ENCODE results near the gene ULK4. TPM values are rescaled to one million over a fixed set of nuclear protein-coding genes. Genes with fewer than 3 reads are reported as not detected.
"Not testable (repeated sequence)": the region's sequence is repeated elsewhere in the genome, so short reads cannot be mapped to it uniquely, and the experiment has no call there.

The ULK4 gene
- total RNA-seq, 4 donors from 2014 or later = 8.4 to 43.8 (median 20.8) TPM

DNA sequence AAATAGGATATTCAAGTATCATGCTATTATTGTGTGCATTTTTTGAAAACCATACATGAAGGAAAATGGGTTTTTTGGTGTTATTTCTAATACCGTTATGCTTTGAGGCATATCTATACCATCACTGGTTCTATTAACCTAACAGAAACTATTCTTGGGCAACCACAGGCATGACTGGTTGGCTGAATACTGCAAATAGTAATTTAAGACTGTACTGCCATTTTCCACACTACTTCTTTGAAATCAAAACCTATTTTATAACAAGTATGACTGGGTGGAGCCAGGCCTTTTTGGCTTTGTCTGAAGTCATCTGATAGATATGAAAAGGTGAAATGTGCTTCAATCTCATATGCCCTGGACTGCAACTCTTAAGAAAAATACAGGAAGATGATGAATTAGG, 115.1 kb downstream of the ULK4 start:
- no peak for DNase-seq
- H3K36me3 ChIP-seq = no peaks in the 10 kb centered on the region
- H3K9me3 ChIP-seq = no peaks in the 10 kb centered on the region
- H3K4me1 ChIP-seq = no peaks in the 10 kb centered on the region
- TF ChIP-seq, protein P1, sequence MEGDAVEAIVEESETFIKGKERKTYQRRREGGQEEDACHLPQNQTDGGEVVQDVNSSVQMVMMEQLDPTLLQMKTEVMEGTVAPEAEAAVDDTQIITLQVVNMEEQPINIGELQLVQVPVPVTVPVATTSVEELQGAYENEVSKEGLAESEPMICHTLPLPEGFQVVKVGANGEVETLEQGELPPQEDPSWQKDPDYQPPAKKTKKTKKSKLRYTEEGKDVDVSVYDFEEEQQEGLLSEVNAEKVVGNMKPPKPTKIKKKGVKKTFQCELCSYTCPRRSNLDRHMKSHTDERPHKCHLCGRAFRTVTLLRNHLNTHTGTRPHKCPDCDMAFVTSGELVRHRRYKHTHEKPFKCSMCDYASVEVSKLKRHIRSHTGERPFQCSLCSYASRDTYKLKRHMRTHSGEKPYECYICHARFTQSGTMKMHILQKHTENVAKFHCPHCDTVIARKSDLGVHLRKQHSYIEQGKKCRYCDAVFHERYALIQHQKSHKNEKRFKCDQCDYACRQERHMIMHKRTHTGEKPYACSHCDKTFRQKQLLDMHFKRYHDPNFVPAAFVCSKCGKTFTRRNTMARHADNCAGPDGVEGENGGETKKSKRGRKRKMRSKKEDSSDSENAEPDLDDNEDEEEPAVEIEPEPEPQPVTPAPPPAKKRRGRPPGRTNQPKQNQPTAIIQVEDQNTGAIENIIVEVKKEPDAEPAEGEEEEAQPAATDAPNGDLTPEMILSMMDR (IDR thresholded peaks at IDR 0.05) = no peak
- TF ChIP-seq POLR2A (IDR thresholded peaks at IDR 0.05) = no peak
- H3K27me3 ChIP-seq = no peaks in the 10 kb centered on the region
- no peak overlapping the region for H3K4me3 ChIP-seq
- no peak overlapping the region for H3K27ac ChIP-seq

DNA sequence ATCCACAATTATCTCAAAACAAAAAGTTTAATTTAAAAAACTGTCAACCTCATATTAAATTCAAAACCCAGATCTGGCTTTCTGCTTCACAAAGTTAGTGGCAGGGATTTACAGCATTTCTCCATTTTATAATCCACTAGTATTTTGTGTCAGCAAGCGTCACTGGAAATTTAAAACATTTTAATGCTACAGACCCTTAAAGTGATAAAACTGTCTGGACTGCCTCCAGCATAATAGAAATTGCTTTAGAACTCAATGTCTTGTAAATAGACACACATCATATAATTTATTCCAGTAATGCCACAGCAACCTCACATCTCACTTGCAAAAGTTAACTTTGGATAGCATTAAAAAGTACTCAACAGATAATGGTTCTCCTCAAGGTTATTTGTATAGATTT, 116.1 kb downstream of the ULK4 start:
- TF ChIP-seq, protein P1 (IDR thresholded peaks at IDR 0.05) = no peak
- no peak for TF ChIP-seq POLR2A (IDR thresholded peaks at IDR 0.05)

DNA sequence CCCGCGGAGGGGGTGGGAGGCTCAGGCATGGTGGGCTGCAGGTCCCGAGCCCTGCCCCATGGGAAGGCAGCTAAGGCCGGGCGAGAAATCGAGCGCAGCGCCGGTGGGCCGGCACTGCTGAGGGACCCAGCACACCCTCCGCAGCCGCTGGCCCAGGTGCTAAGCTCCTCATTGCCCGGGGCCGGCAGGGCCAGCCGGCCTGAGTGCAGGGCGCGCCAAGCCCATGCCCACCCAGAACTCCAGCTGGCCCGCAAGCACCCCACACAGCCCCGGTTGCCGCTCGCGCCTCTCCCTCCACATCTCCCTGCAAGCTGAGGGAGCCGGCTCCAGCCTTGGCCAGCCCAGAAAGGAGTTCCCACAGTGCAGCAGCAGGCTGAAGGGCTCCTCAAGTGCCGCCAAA, 117.6 kb downstream of the ULK4 start:
- not testable (repeated sequence) for H3K36me3 ChIP-seq, H3K4me1 ChIP-seq, H3K27me3 ChIP-seq, DNase-seq, H3K27ac ChIP-seq, H3K9me3 ChIP-seq, H3K4me3 ChIP-seq

More for the DNA sequence above, 116.1 kb downstream of the ULK4 start:
- Histone ChIP-seq H3K4me1 (no peaks in the 10 kb centered on the region), H3K9me3 (peaks cover 0 to 4% (median 0%) of the 10 kb centered on the region in 4 donors), H3K36me3 (no peaks in the 10 kb centered on the region), H3K27me3 (no peaks in the 10 kb centered on the region), H3K27ac (no peak overlapping the region), H3K4me3 (no peak overlapping the region)
- no peak for DNase-seq

DNA sequence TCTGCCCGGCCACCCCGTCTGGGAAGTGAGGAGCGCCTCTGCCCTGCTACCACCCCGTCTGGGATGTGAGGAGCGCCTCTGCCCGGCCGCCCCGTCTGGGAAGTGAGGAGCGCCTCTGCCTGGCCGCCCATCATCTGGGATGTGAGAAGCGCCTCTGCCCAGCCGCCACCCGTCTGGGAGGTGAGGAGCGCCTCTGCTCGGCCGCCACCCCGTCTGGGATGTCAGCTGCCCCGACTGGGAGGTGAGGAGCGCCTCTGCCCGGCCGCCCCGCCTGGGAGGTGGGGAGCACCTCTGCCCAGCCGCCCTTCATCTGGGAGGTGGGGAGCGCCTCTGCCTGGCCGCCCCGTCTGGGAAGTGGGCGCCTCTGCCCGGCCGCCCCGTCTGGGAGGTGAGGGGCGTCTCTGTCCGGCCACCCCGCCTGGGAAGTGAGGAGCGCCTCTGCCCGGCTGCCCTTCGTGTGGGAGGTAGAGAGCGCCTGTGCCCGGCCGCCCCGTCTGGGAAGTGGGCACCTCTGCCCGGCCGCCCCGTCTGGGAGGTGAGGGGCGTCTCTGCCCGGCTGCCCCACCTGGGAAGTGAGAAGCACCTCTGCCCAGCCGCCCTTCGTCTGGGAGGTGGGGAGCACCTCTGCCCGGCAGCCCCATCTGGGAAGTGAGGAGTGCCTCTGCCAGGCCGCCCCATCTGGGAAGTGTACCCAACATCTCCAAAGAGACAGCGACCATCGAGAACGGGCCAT, 120.8 kb downstream of the ULK4 start:
- H3K36me3 ChIP-seq, H3K9me3 ChIP-seq, DNase-seq, H3K4me1 ChIP-seq, H3K4me3 ChIP-seq, H3K27me3 ChIP-seq, H3K27ac ChIP-seq: not testable (repeated sequence)

DNA sequence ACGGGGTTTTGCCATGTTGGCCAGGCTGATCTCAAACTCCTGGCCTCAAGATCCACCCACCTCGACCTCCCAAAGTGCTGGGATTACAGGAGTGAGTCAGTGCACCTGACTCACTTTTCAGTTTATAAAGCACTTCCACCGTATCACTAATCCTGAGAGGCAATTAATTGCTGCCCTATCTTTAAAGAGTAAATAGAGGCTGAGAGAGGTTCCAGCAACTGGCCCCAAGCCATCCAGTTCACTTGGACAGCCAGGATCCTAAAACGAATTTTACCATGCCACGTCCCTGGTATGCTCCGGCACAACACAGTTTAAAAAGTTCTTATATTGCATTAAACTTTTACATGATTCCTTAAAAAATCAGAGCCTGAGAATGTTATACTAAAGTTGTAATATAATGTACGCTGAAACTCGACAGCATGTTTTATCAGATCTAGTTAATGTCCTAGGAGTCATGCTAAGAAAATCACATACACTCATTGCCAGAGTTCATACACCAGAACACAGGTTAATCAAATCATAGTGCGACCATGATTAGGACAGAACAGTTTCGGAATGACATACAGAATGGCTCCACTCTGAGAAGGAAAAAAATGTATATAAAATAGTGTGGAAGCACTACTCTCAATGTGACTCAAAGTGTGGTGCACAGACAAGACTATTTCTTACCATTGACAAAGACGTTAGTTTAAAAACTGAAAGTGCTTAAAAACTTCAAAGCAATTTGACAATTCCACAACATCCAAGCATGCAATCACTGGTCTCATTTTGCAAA, 125.4 kb downstream of the ULK4 start:
- no peak for DNase-seq
- peaks cover 0 to 5% (median 0%) of the 10 kb centered on the region in 4 donors for H3K9me3 ChIP-seq
- H3K4me1 ChIP-seq = no peaks in the 10 kb centered on the region
- no peaks in the 10 kb centered on the region for H3K36me3 ChIP-seq
- H3K27me3 ChIP-seq = no peaks in the 10 kb centered on the region
- H3K27ac ChIP-seq = no peak overlapping the region
- H3K4me3 ChIP-seq = no peak overlapping the region
- TF ChIP-seq, protein P1 (IDR thresholded peaks at IDR 0.05) = no peak
- TF ChIP-seq POLR2A (IDR thresholded peaks at IDR 0.05) = no peak

DNA sequence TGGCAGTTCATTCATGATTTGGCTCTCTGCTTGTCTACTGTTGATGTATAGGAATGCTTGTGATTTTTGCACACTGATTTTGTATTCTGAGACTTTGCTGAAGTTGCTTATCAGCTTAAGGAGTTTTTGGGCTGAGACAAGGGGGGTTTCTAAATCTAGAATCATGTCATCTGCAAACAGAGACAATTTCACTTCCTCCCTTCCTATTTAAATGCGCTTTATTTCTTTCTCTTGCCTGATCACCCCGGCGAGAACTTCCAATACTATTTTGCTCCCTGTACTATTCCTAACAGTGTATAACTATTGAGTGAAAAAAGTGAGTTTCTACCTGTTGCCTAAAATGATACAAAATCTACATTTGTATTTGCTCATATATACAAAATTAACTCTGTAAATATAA, 128.3 kb downstream of the ULK4 start:
- Histone ChIP-seq H3K9me3 (no peaks in the 10 kb centered on the region), H3K36me3 (no peaks in the 10 kb centered on the region), H3K27ac (no peak overlapping the region), H3K27me3 (no peaks in the 10 kb centered on the region), H3K4me1 (no peaks in the 10 kb centered on the region), H3K4me3 (no peak overlapping the region)
- no peak for DNase-seq
- TF ChIP-seq, protein P1 (IDR thresholded peaks at IDR 0.05) = no peak
- TF ChIP-seq POLR2A (IDR thresholded peaks at IDR 0.05) = no peak
